GM19324 (cell line): ENCODE data around the gene INTS3.

ENCODE experiments used
- ATAC-seq: cut with Tn5 transposase; IDR thresholded peaks from one replicate; pipeline ENCODE4 v1.9.1; 2021; ENCODE audit warnings: mild to moderate bottlenecking, moderate library complexity; ENCODE audit not compliant: unreplicated experiment, low FRiP score

Gene INTS3

GRCh38 chr1:153805886-153806719 is 78.3 kb downstream of the INTS3 start:
- ATAC-seq, result peak; percentile 8

- no peak for ATAC-seq
These were observed 88.5 kb downstream of the INTS3 start for GRCh38 chr1:153816283-153816889.

DNA sequence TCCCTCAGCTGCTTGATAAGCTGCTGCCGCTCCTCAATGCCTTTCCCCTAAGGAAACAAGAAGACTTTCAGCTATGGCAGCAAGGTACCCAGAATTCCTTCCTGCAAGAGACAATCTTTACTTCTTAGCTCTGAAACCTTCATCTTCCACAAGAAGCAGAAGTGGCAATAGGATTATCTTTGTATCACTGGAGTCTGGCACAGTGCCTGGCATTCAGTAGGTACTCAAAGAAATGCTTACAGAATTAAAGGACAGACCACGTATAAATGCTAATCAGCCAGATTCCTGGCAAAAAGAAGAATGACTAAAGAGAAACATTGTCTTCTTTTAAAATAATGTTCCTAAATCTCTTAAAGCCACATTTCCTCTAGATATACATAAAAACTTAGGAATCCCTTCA is 91.0 kb downstream of the INTS3 start:
- no peak for ATAC-seq
